Measurements from ENCODE around the gene MED23.

The MED23 gene

DNA sequence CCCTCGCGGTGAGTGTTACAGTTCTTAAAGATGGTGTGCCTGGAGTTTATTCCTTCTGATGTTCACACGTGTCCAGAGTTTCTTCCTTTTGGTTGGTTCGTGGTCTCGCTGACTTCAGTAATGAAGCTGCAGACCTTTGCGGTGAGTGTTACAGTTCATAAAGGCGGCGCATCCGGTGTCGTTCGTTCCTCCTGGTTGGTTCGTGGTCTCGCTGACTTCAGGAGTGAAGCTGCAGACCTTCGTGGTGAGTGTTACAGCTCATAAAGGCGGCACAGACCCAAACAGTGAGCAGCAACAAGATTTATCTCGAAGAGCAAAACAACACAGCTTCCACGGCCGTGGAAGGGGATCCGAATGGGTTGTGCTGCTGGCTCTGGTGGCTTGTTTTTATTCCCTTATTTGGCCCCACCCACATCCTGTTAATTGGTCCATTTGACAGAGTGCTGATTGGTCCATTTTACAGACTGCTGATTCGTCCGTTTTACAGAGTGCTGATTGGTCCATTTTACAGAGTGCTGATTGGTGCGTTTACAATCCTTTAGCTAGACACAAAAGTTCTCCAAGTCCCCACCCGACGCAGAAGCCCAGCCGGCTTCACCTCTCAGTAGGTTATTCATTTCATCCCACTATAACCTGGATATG, 103.2 kb downstream of the MED23 start:
- H3K4me1 ChIP-seq (ENCODE audit: low read length): no peaks in the 10 kb centered on the region
- no peaks in the 10 kb centered on the region for H4K20me1 ChIP-seq (ENCODE audit: insufficient read depth, low read length)
- H3K9me3 ChIP-seq (replicated peaks; ENCODE audit: insufficient read depth, low read length): no peaks in the 10 kb centered on the region
- TF ChIP-seq EZH2 (optimal IDR thresholded peaks at IDR 0.05; ENCODE audit: low read depth, low read length) (no peak), EZH2phosphoT487 (IDR thresholded peaks at IDR 0.05; ENCODE audit: low read length) (no peak)
- TF ChIP-seq, protein P1, sequence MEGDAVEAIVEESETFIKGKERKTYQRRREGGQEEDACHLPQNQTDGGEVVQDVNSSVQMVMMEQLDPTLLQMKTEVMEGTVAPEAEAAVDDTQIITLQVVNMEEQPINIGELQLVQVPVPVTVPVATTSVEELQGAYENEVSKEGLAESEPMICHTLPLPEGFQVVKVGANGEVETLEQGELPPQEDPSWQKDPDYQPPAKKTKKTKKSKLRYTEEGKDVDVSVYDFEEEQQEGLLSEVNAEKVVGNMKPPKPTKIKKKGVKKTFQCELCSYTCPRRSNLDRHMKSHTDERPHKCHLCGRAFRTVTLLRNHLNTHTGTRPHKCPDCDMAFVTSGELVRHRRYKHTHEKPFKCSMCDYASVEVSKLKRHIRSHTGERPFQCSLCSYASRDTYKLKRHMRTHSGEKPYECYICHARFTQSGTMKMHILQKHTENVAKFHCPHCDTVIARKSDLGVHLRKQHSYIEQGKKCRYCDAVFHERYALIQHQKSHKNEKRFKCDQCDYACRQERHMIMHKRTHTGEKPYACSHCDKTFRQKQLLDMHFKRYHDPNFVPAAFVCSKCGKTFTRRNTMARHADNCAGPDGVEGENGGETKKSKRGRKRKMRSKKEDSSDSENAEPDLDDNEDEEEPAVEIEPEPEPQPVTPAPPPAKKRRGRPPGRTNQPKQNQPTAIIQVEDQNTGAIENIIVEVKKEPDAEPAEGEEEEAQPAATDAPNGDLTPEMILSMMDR (IDR thresholded peaks at IDR 0.05; ENCODE audit: low read length): no peak
- no peaks in the 10 kb centered on the region for H3K27me3 ChIP-seq (replicated peaks; ENCODE audit: insufficient read depth, low read length)
- H2AFZ ChIP-seq (ENCODE audit: low read length): no peak overlapping the region
- no peak overlapping the region for H3K4me3 ChIP-seq (ENCODE audit: low read length)
- no peak for DNase-seq
- H3K9ac ChIP-seq (ENCODE audit: low read length): no peak overlapping the region
- no peaks in the 10 kb centered on the region for H3K36me3 ChIP-seq (replicated peaks; ENCODE audit: insufficient read depth, low read length)
- H3F3A ChIP-seq (ENCODE audit: insufficient read depth, low read length): no peaks in the 10 kb centered on the region
- H3K9me2 ChIP-seq (replicated peaks; ENCODE audit: insufficient read depth, low read length): no peaks in the 10 kb centered on the region
- H3K4me2 ChIP-seq (ENCODE audit: low read depth, low read length): no peak overlapping the region
- H3K27ac ChIP-seq (ENCODE audit: low read length): no peak overlapping the region
- no peaks in the 10 kb centered on the region for H3K79me2 ChIP-seq (ENCODE audit: low read length)

DNA sequence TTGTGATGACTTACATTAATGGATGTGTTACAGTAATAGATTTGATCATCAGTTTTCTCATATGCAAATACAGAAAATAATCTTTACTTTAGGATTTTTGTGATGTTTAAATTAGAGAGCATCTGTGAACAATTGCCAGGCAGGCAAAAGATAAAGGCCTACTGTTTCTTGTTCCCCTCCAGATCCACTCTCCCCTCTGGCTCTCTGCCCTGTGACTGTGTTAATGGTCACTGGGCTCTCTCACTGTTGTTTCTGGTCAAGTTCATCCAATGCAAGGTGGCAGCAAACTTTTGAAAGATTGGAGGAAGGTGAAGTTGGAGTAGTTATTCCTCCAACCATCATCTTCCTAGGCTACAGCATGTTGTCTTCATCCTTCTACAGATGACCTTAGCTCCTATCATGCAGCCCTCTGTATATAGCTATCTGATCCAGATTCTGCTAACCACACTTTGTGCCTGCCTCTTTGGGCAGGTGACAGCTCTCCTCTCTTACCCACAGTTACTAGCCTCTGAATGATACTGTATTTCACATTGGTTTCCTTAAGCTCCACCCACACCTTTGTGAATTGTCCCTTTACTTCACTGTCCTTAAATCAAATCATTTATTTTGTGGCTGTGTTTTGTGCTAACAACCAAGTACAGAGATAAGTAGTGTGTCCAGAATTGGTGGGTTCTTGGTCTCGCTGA, 103.9 kb downstream of the MED23 start:
- Histone ChIP-seq H3F3A (ENCODE audit: insufficient read depth, low read length) (no peaks in the 10 kb centered on the region), H3K9ac (ENCODE audit: low read length) (no peak overlapping the region), H3K27ac (ENCODE audit: low read length) (no peak overlapping the region), H3K27me3 (replicated peaks; ENCODE audit: insufficient read depth, low read length) (no peaks in the 10 kb centered on the region), H3K79me2 (ENCODE audit: low read length) (no peaks in the 10 kb centered on the region), H3K4me1 (ENCODE audit: low read length) (no peaks in the 10 kb centered on the region), H3K36me3 (replicated peaks; ENCODE audit: insufficient read depth, low read length) (no peaks in the 10 kb centered on the region), H3K9me2 (replicated peaks; ENCODE audit: insufficient read depth, low read length) (no peaks in the 10 kb centered on the region), H4K20me1 (ENCODE audit: insufficient read depth, low read length) (no peaks in the 10 kb centered on the region), H2AFZ (ENCODE audit: low read length) (no peak overlapping the region), H3K9me3 (replicated peaks; ENCODE audit: insufficient read depth, low read length) (no peaks in the 10 kb centered on the region), H3K4me3 (ENCODE audit: low read length) (no peak overlapping the region), H3K4me2 (ENCODE audit: low read depth, low read length) (no peak overlapping the region)
- no peak for TF ChIP-seq EZH2phosphoT487 (IDR thresholded peaks at IDR 0.05; ENCODE audit: low read length)
- TF ChIP-seq, protein P1 (IDR thresholded peaks at IDR 0.05; ENCODE audit: low read length): no peak
- TF ChIP-seq EZH2 (optimal IDR thresholded peaks at IDR 0.05; ENCODE audit: low read depth, low read length): no peak
- no peak for DNase-seq
